Peyer's patch (tissue), 4 donors: ENCODE measurements around the gene MPC2. TPM values are rescaled to one million over a fixed set of nuclear protein-coding genes. Genes with fewer than 3 reads are reported as not detected.

Experiments used
- DNase-seq, 3 donors: peaks; one replicate each; pipeline ENCODE4 v3.0.0-alpha.2; 2017 to 2019
- H3K27ac ChIP-seq, 4 donors: fragments of 200-600 bp; sonication (generic); one replicate each; pipeline ENCODE4 v1.5.1; 2016 to 2019
- H3K27me3 ChIP-seq, 2 donors: fragments of 200-600 bp; sonication (generic); one replicate each; pipeline ENCODE4 v1.5.1; 2019
- H3K36me3 ChIP-seq, 3 donors: fragments of 200-600 bp; sonication (generic); one replicate each; pipeline ENCODE4 v1.5.1; 2016 to 2019
- H3K4me1 ChIP-seq, 4 donors: fragments of 200-600 bp; sonication (generic); one replicate each; pipeline ENCODE4 v1.5.1; 2016 to 2019
- H3K4me3 ChIP-seq, 4 donors: fragments of 200-600 bp; sonication (generic); 1 replicate in 3 of 4; 2 replicates in 1 of 4; pipeline ENCODE4 v1.5.1; 2016 to 2019; ENCODE audit warnings: mild to moderate bottlenecking in 1 of 4
- H3K9me3 ChIP-seq, 4 donors: fragments of 200-600 bp; sonication (generic); one replicate each; pipeline ENCODE4 v1.5.1; 2016 to 2019; ENCODE audit warnings: mild to moderate bottlenecking in 1 of 4
- CTCF ChIP-seq, 6 experiments: fragments of 450-650 bp in 4 of 6; fragments of 200-600 bp in 2 of 6; sonication (generic) in 1 of 6; IDR thresholded peaks; one replicate each; pipeline ENCODE4 v1.5.1; 2017 to 2019; ENCODE audit warnings: antibody characterized with exemption in 6 of 6, mild to moderate bottlenecking in 3 of 6, moderate library complexity in 1 of 6
- POLR2A ChIP-seq, 2 donors: fragments of 450-650 bp; IDR thresholded peaks; one replicate each; pipeline ENCODE4 v1.5.1; 2017; ENCODE audit warnings: antibody characterized with exemption in 2 of 2, mild to moderate bottlenecking in 2 of 2, moderate library complexity in 2 of 2
- total RNA-seq, 4 donors: library from RNA; depleted of rRNA; stranded (reverse); fragments of >200 nt; gene quantifications; one replicate each; pipeline ENCODE4 v1.1.0, GENCODE V29; 2016

The MPC2 gene
- total RNA-seq: 10 to 100 TPM; 31.6 to 93.9 (median 61.6) TPM

GRCh38 chr1:167936930-167937708 is at the start of gene MPC2:
Gene MPC2 (minus strand): TSS chr1:167937072. CDS start chr1:167935841, 1,231 bp downstream.
- H3K27me3 ChIP-seq: no peaks in the 10 kb centered on the region
- no peaks in the 10 kb centered on the region for H3K9me3 ChIP-seq
- H3K36me3 ChIP-seq: no peaks in the 10 kb centered on the region
- TF ChIP-seq POLR2A (IDR thresholded peaks at IDR 0.05) (no peak), CTCF (IDR thresholded peaks at IDR 0.05) (no peak)
- peak; percentile 68 to 84 (median 69) for DNase-seq
- peak within 1 kb of the TSS; percentile 89 to 98 (median 96) for H3K27ac ChIP-seq
- H3K4me3 ChIP-seq: peak within 1 kb of the TSS; percentile 64 to 86 (median 84)
- peaks cover 0 to 26% (median 0%) of the 10 kb centered on the region in 4 donors for H3K4me1 ChIP-seq

- no peaks in the 10 kb centered on the region for H3K9me3 ChIP-seq
- DNase-seq: no peak
- H3K4me3 ChIP-seq: no peak overlapping the region
- H3K4me1 ChIP-seq: no peaks in the 10 kb centered on the region
- H3K36me3 ChIP-seq: peaks cover 0 to 12% (median 0%) of the 10 kb centered on the region in 3 donors
- TF ChIP-seq CTCF (IDR thresholded peaks at IDR 0.05): no peak
- TF ChIP-seq POLR2A (IDR thresholded peaks at IDR 0.05): no peak
- no peaks in the 10 kb centered on the region for H3K27me3 ChIP-seq
- no peak overlapping the region for H3K27ac ChIP-seq
Observed at GRCh38 chr1:167984886-167985489, 48.1 kb upstream of the MPC2 start.

GRCh38 chr1:167983797-167984420 is 47.0 kb upstream of the MPC2 start:
- no peak for TF ChIP-seq POLR2A (IDR thresholded peaks at IDR 0.05)
- TF ChIP-seq CTCF (IDR thresholded peaks at IDR 0.05): no peak
- Histone ChIP-seq H3K27me3 (no peaks in the 10 kb centered on the region), H3K36me3 (peaks cover 0 to 18% (median 0%) of the 10 kb centered on the region in 3 donors), H3K9me3 (no peaks in the 10 kb centered on the region), H3K4me3 (no peak overlapping the region), H3K4me1 (no peaks in the 10 kb centered on the region), H3K27ac (no peak overlapping the region)
- no peak for DNase-seq

GRCh38 chr1:167981933-167982332 is 45.1 kb upstream of the MPC2 start:
- Histone ChIP-seq H3K4me1 (no peaks in the 10 kb centered on the region), H3K9me3 (no peaks in the 10 kb centered on the region), H3K4me3 (no peak overlapping the region), H3K36me3 (peaks cover 0 to 18% (median 0%) of the 10 kb centered on the region in 3 donors), H3K27ac (no peak overlapping the region), H3K27me3 (no peaks in the 10 kb centered on the region)
- TF ChIP-seq CTCF (IDR thresholded peaks at IDR 0.05) (no peak), POLR2A (IDR thresholded peaks at IDR 0.05) (no peak)
- DNase-seq: no peak

GRCh38 chr1:167977245-167977644 is 40.4 kb upstream of the MPC2 start:
- H3K27me3 ChIP-seq: peaks cover 0 to 3% of the 10 kb centered on the region in 2 donors
- DNase-seq: no peak
- no peaks in the 10 kb centered on the region for H3K4me1 ChIP-seq
- TF ChIP-seq POLR2A (IDR thresholded peaks at IDR 0.05) (no peak), CTCF (IDR thresholded peaks at IDR 0.05) (no peak)
- no peak overlapping the region for H3K27ac ChIP-seq
- no peaks in the 10 kb centered on the region for H3K9me3 ChIP-seq
- H3K4me3 ChIP-seq: no peak overlapping the region
- H3K36me3 ChIP-seq: peaks cover 0 to 31% (median 0%) of the 10 kb centered on the region in 3 donors
